Gastroesophageal sphincter (tissue), 3 donors: Measurements from ENCODE around the gene EPHA2.

Source experiments
- CTCF ChIP-seq, 4 experiments: fragments of 200-600 bp in 2 of 4; fragments of 450-650 bp in 2 of 4; sonication (generic) in 1 of 4; IDR thresholded peaks; one replicate each; pipeline ENCODE4 v1.5.1; 2017 to 2019; ENCODE audit warnings: antibody characterized with exemption in 4 of 4, mild to moderate bottlenecking in 2 of 4, moderate library complexity in 2 of 4
- EP300 ChIP-seq: sonication (generic); formaldehyde crosslinking; IDR thresholded peaks from one replicate; pipeline ENCODE4 v1.6.1; 2017; ENCODE audit warnings: antibody characterized with exemption, mild to moderate bottlenecking
- POLR2A ChIP-seq, 2 donors: fragments of 450-650 bp; IDR thresholded peaks; one replicate each; pipeline ENCODE4 v1.6.1; 2017; ENCODE audit warnings: antibody characterized with exemption in 2 of 2, mild to moderate bottlenecking in 2 of 2, moderate library complexity in 1 of 2
- POLR2AphosphoS5 ChIP-seq: sonication (generic); formaldehyde crosslinking; IDR thresholded peaks from one replicate; pipeline ENCODE4 v1.6.1; 2017; ENCODE audit warnings: antibody characterized with exemption

GRCh38 chr1:16120940-16121410 is 34.9 kb downstream of the EPHA2 start:
- TF ChIP-seq CTCF (IDR thresholded peaks at IDR 0.05): no peak
- TF ChIP-seq POLR2A (IDR thresholded peaks at IDR 0.05): no peak
- TF ChIP-seq POLR2AphosphoS5: no peak
- no peak for TF ChIP-seq EP300
